SK-N-MC (cell line): ENCODE results near the gene TKTL1.

Source experiments
- EZH2 ChIP-seq: fragments of 200-600 bp; sonication (generic); IDR thresholded peaks from one replicate; pipeline ENCODE4 v1.6.1; 2017; ENCODE audit warnings: antibody characterized with exemption
- POLR2AphosphoS5 ChIP-seq: IDR thresholded peaks from 2 replicates; pipeline ENCODE4 v1.6.1; 2012; ENCODE audit warnings: mild to moderate bottlenecking, low read depth, low read length, borderline replicate concordance

- TF ChIP-seq POLR2AphosphoS5, result peak; percentile 70; the same call in 1 of the 2 replicates
- no peak for TF ChIP-seq EZH2
Observed at GRCh38 chrX:154369449-154370299, 74.1 kb downstream of the TKTL1 start.
